ENCODE measurements around the gene TUBA3D.
"Not testable (repeated sequence)": the region's sequence is repeated elsewhere in the genome, so short reads cannot be mapped to it uniquely, and the experiment has no call there.

Gene TUBA3D

GRCh38 chr2:131531547-131532185, 55.7 kb downstream of the TUBA3D start:
- DNase-seq (ENCODE audit: low read depth in 1 of 2, low spot score in 1 of 2); in situ Hi-C loops (cut with HindIII; ENCODE audit: low pct_unique_long_range_greater_than_20kb, low sequenced_read_pairs): not testable (repeated sequence)
